Measurements from ENCODE around the gene EPDR1.

- TF ChIP-seq CTCF (IDR thresholded peaks at IDR 0.05) (no peak), POLR2A (IDR thresholded peaks at IDR 0.05) (no peak)
These were observed 12.7 kb downstream of the EPDR1 start for GRCh38 chr7:37933018-37933566.

All from uterus (tissue), 2 donors.